Left cardiac atrium (tissue), 2 donors: ENCODE results near the gene URM1. TPM values are rescaled to one million over a fixed set of nuclear protein-coding genes. Genes with fewer than 3 reads are reported as not detected.

Experiments
- microRNA-seq, 2 donors: library from miRNA; unstranded; fragments of <30 nt; microRNA quantifications; one replicate each; pipeline ENCODE4 v1.2.0, GENCODE V29; 2020
- total RNA-seq, 2 donors: library from RNA; stranded (reverse); fragmentation: NEBNext Ultra II Directional; extraction: Animal tissue kit (Norgen Biotek cat#: 25700); gene quantifications; one replicate each; pipeline ENCODE4 v1.2.1, GENCODE V29; 2021
- donor health status: DM: no; HTN: yes; CAD: no; lungs with severe emphysema.
- donor health status: DM: yes; HTN: yes; CAD: no.

Gene URM1
- total RNA-seq, 2 donors from 2014 or later = 49.8 to 58.0 TPM

Small RNA genes within 50 kb of the gene (microRNA-seq; reads per million reads assigned to microRNA genes)
- 0 reads per million in 2 donors for gene MIR219B

Other genes starting within 250 kb of the URM1 start
- 100 to 1,000 TPM; 111 to 155 TPM for gene PTGES2, start 243.6 kb upstream of the URM1 start, total RNA-seq
- under 1 TPM in 1 of 2 donors, not detected in 1; 0.38 TPM for gene LCN2, start 221.9 kb upstream of the URM1 start, total RNA-seq
- gene BBLN, start 211.1 kb upstream of the URM1 start, total RNA-seq = 10 to 100 TPM; 45.3 to 46.2 TPM
- gene CIZ1, start 179.8 kb upstream of the URM1 start, total RNA-seq = 10 to 100 TPM; 67.1 to 68.5 TPM
- gene DNM1, start 168.0 kb upstream of the URM1 start, total RNA-seq = 10 to 100 TPM; 11.3 to 14.0 TPM
- 100 to 1,000 TPM in 1 of 2 donors, 10 to 100 TPM in 1; 85.6 to 113 TPM for gene GOLGA2, start 95.4 kb upstream of the URM1 start, total RNA-seq
- gene SWI5, start 95.1 kb upstream of the URM1 start, total RNA-seq = 10 to 100 TPM; 17.2 to 18.4 TPM
- gene TRUB2, start 48.9 kb upstream of the URM1 start, total RNA-seq = 10 to 100 TPM; 23.0 to 26.6 TPM
- gene COQ4, start 48.5 kb upstream of the URM1 start, total RNA-seq = 10 to 100 TPM; 21.2 to 27.7 TPM
- gene SLC27A4, start 30.8 kb upstream of the URM1 start, total RNA-seq = 10 to 100 TPM; 17.6 to 21.7 TPM
- 10 to 100 TPM; 19.1 to 22.8 TPM for gene CERCAM, start 49.5 kb downstream of the URM1 start, total RNA-seq
- 10 to 100 TPM; 12.6 to 19.1 TPM for gene ODF2, start 84.6 kb downstream of the URM1 start, total RNA-seq
- 10 to 100 TPM; 15.5 to 19.1 TPM for gene GLE1, start 133.3 kb downstream of the URM1 start, total RNA-seq
- gene SPTAN1, start 181.2 kb downstream of the URM1 start, total RNA-seq = 100 to 1,000 TPM; 277 to 336 TPM